Rectal smooth muscle tissue (tissue), 1 donor: ENCODE data around the gene PHKA2.
A peak's percentile ranks its signal among the peaks of the same experiment; 100 is the strongest.
"Not testable (repeated sequence)": the region's sequence is repeated elsewhere in the genome, so short reads cannot be mapped to it uniquely, and the experiment has no call there.

Experiments
- H3K27ac ChIP-seq: one replicate; pipeline ENCODE4 v1.7.0; 2013; ENCODE audit warnings: low read depth, low read length, inconsistent platforms
- H3K27me3 ChIP-seq: one replicate; pipeline ENCODE4 v1.7.0; 2013; ENCODE audit warnings: low read length; ENCODE audit not compliant: control insufficient read depth, insufficient read depth
- H3K36me3 ChIP-seq: one replicate; pipeline ENCODE4 v1.7.0; 2013; ENCODE audit warnings: low read length; ENCODE audit not compliant: control insufficient read depth, insufficient read depth
- H3K4me1 ChIP-seq: one replicate; pipeline ENCODE4 v1.7.0; 2013; ENCODE audit warnings: low read length; ENCODE audit not compliant: control insufficient read depth, insufficient read depth
- H3K4me3 ChIP-seq: one replicate; pipeline ENCODE4 v1.7.0; 2013; ENCODE audit warnings: low read length
- H3K9ac ChIP-seq: one replicate; pipeline ENCODE4 v1.7.0; 2013; ENCODE audit warnings: low read length

Gene PHKA2

GRCh38 chrX:18996536-18996935, 12.6 kb upstream of the PHKA2 start:
- Histone ChIP-seq H3K9ac (no peak overlapping the region), H3K4me1 (no peaks in the 10 kb centered on the region), H3K27ac (no peak overlapping the region), H3K27me3 (no peaks in the 10 kb centered on the region), H3K4me3 (no peak overlapping the region), H3K36me3 (no peaks in the 10 kb centered on the region)

- no peak overlapping the region for H3K9ac ChIP-seq
These were observed 11.3 kb upstream of the PHKA2 start for GRCh38 chrX:18995221-18995620.

GRCh38 chrX:18994713-18995112, 10.8 kb upstream of the PHKA2 start:
- no peaks in the 10 kb centered on the region for H3K36me3 ChIP-seq
- H3K27me3 ChIP-seq: no peaks in the 10 kb centered on the region
- no peak overlapping the region for H3K4me3 ChIP-seq
- no peak overlapping the region for H3K9ac ChIP-seq
- no peaks in the 10 kb centered on the region for H3K4me1 ChIP-seq
- no peak overlapping the region for H3K27ac ChIP-seq

More at GRCh38 chrX:18995221-18995620, 11.3 kb upstream of the PHKA2 start:
- H3K4me1 ChIP-seq: no peaks in the 10 kb centered on the region
- H3K4me3 ChIP-seq: no peak overlapping the region
- H3K36me3 ChIP-seq: no peaks in the 10 kb centered on the region
- H3K27ac ChIP-seq: no peak overlapping the region
- no peaks in the 10 kb centered on the region for H3K27me3 ChIP-seq

GRCh38 chrX:18992829-18993228, 8.9 kb upstream of the PHKA2 start:
- H3K4me3 ChIP-seq: no peak overlapping the region
- no peak overlapping the region for H3K27ac ChIP-seq
- no peaks in the 10 kb centered on the region for H3K27me3 ChIP-seq
- H3K9ac ChIP-seq: no peak overlapping the region
- no peaks in the 10 kb centered on the region for H3K4me1 ChIP-seq
- H3K36me3 ChIP-seq: no peaks in the 10 kb centered on the region

- H3K27ac ChIP-seq: peak overlapping the region; percentile 83
- no peaks in the 10 kb centered on the region for H3K27me3 ChIP-seq
- peak overlapping the region; percentile 49 for H3K4me3 ChIP-seq
- H3K4me1 ChIP-seq: no peaks in the 10 kb centered on the region
- no peaks in the 10 kb centered on the region for H3K36me3 ChIP-seq
- no peak overlapping the region for H3K9ac ChIP-seq
These were observed 1.2 kb upstream of the PHKA2 start for GRCh38 chrX:18985186-18985435.

GRCh38 chrX:18984381-18985185, 669 bp upstream of the PHKA2 start:
- Histone ChIP-seq H3K27me3 (no peaks in the 10 kb centered on the region), H3K36me3 (no peaks in the 10 kb centered on the region), H3K4me1 (no peaks in the 10 kb centered on the region), H3K27ac (peak overlapping the region; percentile 83), H3K4me3 (peak overlapping the region; percentile 69), H3K9ac (no peak overlapping the region)

- no peak overlapping the region for H3K27ac ChIP-seq
These were observed 2.6 kb downstream of the PHKA2 start for GRCh38 chrX:18981124-18981807.

GRCh38 chrX:18980262-18980661, 3.7 kb downstream of the PHKA2 start:
- H3K4me3 ChIP-seq, H3K9ac ChIP-seq, H3K27ac ChIP-seq, H3K27me3 ChIP-seq, H3K36me3 ChIP-seq, H3K4me1 ChIP-seq: not testable (repeated sequence)

More at GRCh38 chrX:18981124-18981807, 2.6 kb downstream of the PHKA2 start:
- no peak overlapping the region for H3K9ac ChIP-seq
- no peaks in the 10 kb centered on the region for H3K27me3 ChIP-seq
- H3K4me1 ChIP-seq: no peaks in the 10 kb centered on the region
- H3K36me3 ChIP-seq: no peaks in the 10 kb centered on the region
- H3K4me3 ChIP-seq: no peak overlapping the region

GRCh38 chrX:18974993-18975392, 8.9 kb downstream of the PHKA2 start:
- H3K27me3 ChIP-seq: no peaks in the 10 kb centered on the region
- H3K9ac ChIP-seq: no peak overlapping the region
- no peaks in the 10 kb centered on the region for H3K4me1 ChIP-seq
- H3K36me3 ChIP-seq: no peaks in the 10 kb centered on the region
- H3K4me3 ChIP-seq: no peak overlapping the region
- H3K27ac ChIP-seq: no peak overlapping the region

GRCh38 chrX:18973527-18974192, 10.3 kb downstream of the PHKA2 start:
- no peaks in the 10 kb centered on the region for H3K27me3 ChIP-seq
- H3K9ac ChIP-seq: no peak overlapping the region
- H3K27ac ChIP-seq: no peak overlapping the region
- H3K4me3 ChIP-seq: no peak overlapping the region
- H3K4me1 ChIP-seq: no peaks in the 10 kb centered on the region
- no peaks in the 10 kb centered on the region for H3K36me3 ChIP-seq

- no peaks in the 10 kb centered on the region for H3K36me3 ChIP-seq
- no peak overlapping the region for H3K9ac ChIP-seq
- no peaks in the 10 kb centered on the region for H3K27me3 ChIP-seq
- H3K4me1 ChIP-seq: no peaks in the 10 kb centered on the region
- no peak overlapping the region for H3K27ac ChIP-seq
- no peak overlapping the region for H3K4me3 ChIP-seq
These were observed 12.4 kb downstream of the PHKA2 start for GRCh38 chrX:18971506-18971905.

- no peak overlapping the region for H3K27ac ChIP-seq
- H3K4me1 ChIP-seq: no peaks in the 10 kb centered on the region
- no peak overlapping the region for H3K9ac ChIP-seq
- H3K4me3 ChIP-seq: no peak overlapping the region
- H3K27me3 ChIP-seq: no peaks in the 10 kb centered on the region
- H3K36me3 ChIP-seq: no peaks in the 10 kb centered on the region
These were observed 13.4 kb downstream of the PHKA2 start for GRCh38 chrX:18970465-18970864.
